HL-60 (cell line): ENCODE measurements around the gene KNOP1.

Experiments used
- DNase-seq, 2 experiments: peaks; one replicate each; pipeline ENCODE4 v3.0.0-alpha.2; 2010 to 2020; ENCODE audit warnings: low read depth in 1 of 2, low spot score in 1 of 2
- H3K27ac ChIP-seq: fragments of 250-450 bp; sonication (Bioruptor Pico); replicated peaks from 2 replicates; pipeline ENCODE4 v1.5.1; 2020; ENCODE audit warnings: mild to moderate bottlenecking, moderate library complexity
- H3K27me3 ChIP-seq: fragments of 250-450 bp; sonication (Bioruptor Pico); 2 replicates; pipeline ENCODE4 v1.5.1; 2021; ENCODE audit warnings: mild to moderate bottlenecking, moderate library complexity; ENCODE audit not compliant: insufficient read depth, poor library complexity, severe bottlenecking
- H3K4me3 ChIP-seq: replicated peaks from 2 replicates; pipeline ENCODE4 v1.5.1; 2011; ENCODE audit warnings: mild to moderate bottlenecking, control low read depth, low read length; ENCODE audit not compliant: insufficient read depth
- CTCF ChIP-seq: IDR thresholded peaks from one replicate; pipeline ENCODE4 v1.5.1; 2011; ENCODE audit warnings: low read length, control low read depth, inconsistent platforms; ENCODE audit not compliant: insufficient read depth
- GABPA ChIP-seq: IDR thresholded peaks from 2 replicates; pipeline ENCODE4 v1.6.1; 2012; ENCODE audit warnings: low read depth
- POLR2AphosphoS5 ChIP-seq: IDR thresholded peaks from 2 replicates; pipeline ENCODE4 v1.6.1; 2012; ENCODE audit warnings: low read depth
- REST ChIP-seq: IDR thresholded peaks from 2 replicates; pipeline ENCODE4 v1.6.1; 2012; ENCODE audit warnings: low read depth; ENCODE audit not compliant: insufficient replicate concordance
- SPI1 ChIP-seq: IDR thresholded peaks from 2 replicates; pipeline ENCODE4 v1.6.1; 2012; ENCODE audit warnings: low read depth, mild to moderate bottlenecking, borderline replicate concordance

The KNOP1 gene

GRCh38 chr16:19737306-19738038, 19.4 kb upstream of the KNOP1 start:
- H3K27ac ChIP-seq, result no peak overlapping the region
- TF ChIP-seq POLR2AphosphoS5 (no peak), SPI1 (0 out of 2 replicates have a peak, but pooled peaks have one; percentile 1)
- H3K4me3 ChIP-seq, result no peak overlapping the region
- no peaks in the 10 kb centered on the region for H3K27me3 ChIP-seq
- DNase-seq, result peak in 1 of 2 experiments; percentile 60

- Histone ChIP-seq H3K27me3 (no peaks in the 10 kb centered on the region), H3K27ac (no peak overlapping the region), H3K4me3 (no peak overlapping the region)
- no peak for DNase-seq
- TF ChIP-seq REST (no peak), SPI1 (no peak), GABPA (no peak)
These were observed 17.2 kb upstream of the KNOP1 start for GRCh38 chr16:19735074-19735867.

GRCh38 chr16:19733551-19733950, 15.5 kb upstream of the KNOP1 start:
- Histone ChIP-seq H3K27me3 (no peaks in the 10 kb centered on the region), H3K4me3 (no peak overlapping the region), H3K27ac (no peak overlapping the region)
- TF ChIP-seq GABPA (no peak), SPI1 (no peak), POLR2AphosphoS5 (no peak), CTCF (no peak), REST (no peak)
- no peak for DNase-seq

GRCh38 chr16:19728636-19728965, 10.6 kb upstream of the KNOP1 start:
- no peak for DNase-seq
- no peak overlapping the region for H3K27ac ChIP-seq
- no peak for TF ChIP-seq REST
- TF ChIP-seq SPI1, result no peak
- no peak for TF ChIP-seq GABPA
- TF ChIP-seq CTCF, result no peak
- TF ChIP-seq POLR2AphosphoS5, result no peak
- H3K4me3 ChIP-seq, result no peak overlapping the region
- H3K27me3 ChIP-seq, result no peaks in the 10 kb centered on the region
